ENCODE measurements around the gene CHD9.
"Not testable (repeated sequence)": the region's sequence is repeated elsewhere in the genome, so short reads cannot be mapped to it uniquely, and the experiment has no call there.

Gene CHD9

GRCh38 chr16:53051255-53051654, 3.5 kb upstream of the CHD9 start:
- DNase-seq, result not testable (repeated sequence)

- DNase-seq, result no peak
Measured at GRCh38 chr16:53052519-53053501, 2.0 kb upstream of the CHD9 start, which contains the start of gene CHD9NB. TSS of gene CHD9NB (minus strand) at chr16:53052897. CDS start at chr16:53044158, 8,739 bp downstream.

GRCh38 chr16:53053967-53054669, 673 bp upstream of the CHD9 start:
- no peak for DNase-seq

GRCh38 chr16:53055541-53056391, 975 bp downstream of the CHD9 start:
- no peak for DNase-seq

GRCh38 chr16:53056392-53056881, 1.6 kb downstream of the CHD9 start:
- DNase-seq, result no peak

GRCh38 chr16:53057658-53058057, 2.9 kb downstream of the CHD9 start:
- no peak for DNase-seq

GRCh38 chr16:53058441-53058840, 3.6 kb downstream of the CHD9 start:
- no peak for DNase-seq

- no peak for DNase-seq
Measured at GRCh38 chr16:53058882-53059281, 4.1 kb downstream of the CHD9 start.

GRCh38 chr16:53059672-53060071, 4.9 kb downstream of the CHD9 start:
- DNase-seq, result no peak

GRCh38 chr16:53061256-53061655, 6.5 kb downstream of the CHD9 start:
- DNase-seq, result no peak

- DNase-seq, result no peak
Measured at GRCh38 chr16:53061701-53062159, 6.9 kb downstream of the CHD9 start.

- no peak for DNase-seq
Measured at GRCh38 chr16:53064081-53064578, 9.3 kb downstream of the CHD9 start.

GRCh38 chr16:53065461-53066061, 10.8 kb downstream of the CHD9 start:
- DNase-seq, result no peak

- DNase-seq, result no peak
Measured at GRCh38 chr16:53067675-53068074, 12.9 kb downstream of the CHD9 start.

GRCh38 chr16:53068423-53068833, 13.6 kb downstream of the CHD9 start:
- no peak for DNase-seq

GRCh38 chr16:53069772-53070171, 15.0 kb downstream of the CHD9 start:
- DNase-seq, result no peak

GRCh38 chr16:53071748-53072301, 17.0 kb downstream of the CHD9 start:
- no peak for DNase-seq

- no peak for DNase-seq
Measured at GRCh38 chr16:53073022-53073421, 18.2 kb downstream of the CHD9 start.

- DNase-seq, result not testable (repeated sequence)
Measured at GRCh38 chr16:53074296-53074695, 19.5 kb downstream of the CHD9 start.

GRCh38 chr16:53075461-53075860, 20.7 kb downstream of the CHD9 start:
- not testable (repeated sequence) for DNase-seq

GRCh38 chr16:53078247-53078646, 23.5 kb downstream of the CHD9 start:
- DNase-seq, result no peak
